Calu3 (cell line): ENCODE data around the gene TPK1. TPM values are rescaled to one million over a fixed set of nuclear protein-coding genes. Genes with fewer than 3 reads are reported as not detected.

ENCODE experiments used
- BruUV-seq: library from RNA; stranded (reverse); fragments of 400-500 nt; replicated peaks from 2 replicates; lab custom pipeline; 2021; lab: Mats Ljungman, UMichigan
- CTCF ChIA-PET: fragments of 300-600 bp; sonication (Branson Sonifier 250); formaldehyde crosslinking; loops from one replicate; lab custom pipeline; 2022; ENCODE audit warnings: antibody characterized with exemption; lab: Charles Lee
- DNase-seq: peaks from one replicate; pipeline ENCODE4 v3.0.0; 2022
- H3K27ac Mint-ChIP-seq: one replicate; pipeline ENCODE4 v1.8.0; 2022; ENCODE audit warnings: mixed read lengths; ENCODE audit not compliant: unreplicated experiment
- H3K27me3 Mint-ChIP-seq: one replicate; pipeline ENCODE4 v1.8.0; 2022; ENCODE audit warnings: mixed read lengths; ENCODE audit not compliant: unreplicated experiment
- H3K36me3 Mint-ChIP-seq: one replicate; pipeline ENCODE4 v1.8.0; 2022; ENCODE audit warnings: mild to moderate bottlenecking, moderate library complexity, mixed read lengths; ENCODE audit not compliant: insufficient read depth, unreplicated experiment
- H3K4me1 Mint-ChIP-seq: one replicate; pipeline ENCODE4 v1.8.0; 2022; ENCODE audit warnings: mild to moderate bottlenecking, low read depth, mixed read lengths; ENCODE audit not compliant: unreplicated experiment
- H3K4me3 Mint-ChIP-seq: one replicate; pipeline ENCODE4 v1.8.0; 2022; ENCODE audit warnings: mild to moderate bottlenecking, low read depth, moderate library complexity, mixed read lengths; ENCODE audit not compliant: unreplicated experiment
- H3K9me3 Mint-ChIP-seq: one replicate; pipeline ENCODE4 v1.8.0; 2022; ENCODE audit warnings: low read depth, mixed read lengths; ENCODE audit not compliant: unreplicated experiment
- CTCF ChIP-seq: fragments of 200-600 bp; IDR thresholded peaks from one replicate; pipeline ENCODE4 v1.8.0; 2022; ENCODE audit warnings: antibody characterized with exemption; ENCODE audit not compliant: unreplicated experiment
- intact Hi-C: fragments of 100-400 bp; cut with micrococcal nuclease; formaldehyde crosslinking; loops from one replicate; pipeline ENCODE4 v1.10.0; 2022; ENCODE audit not compliant: unreplicated experiment
- total RNA-seq: library from RNA; stranded (reverse); gene quantifications from 2 replicates; pipeline ENCODE4 v1.2.3, GENCODE V29; 2022

Gene TPK1
- total RNA-seq, 1 experiment from 2014 or later, result 13.2 TPM

- Mint-ChIP-seq H3K27ac (no peak overlapping the region), H3K36me3 (no peaks in the 10 kb centered on the region), H3K4me1 (no peaks in the 10 kb centered on the region), H3K4me3 (no peak overlapping the region), H3K9me3 (no peaks in the 10 kb centered on the region), H3K27me3 (no peaks in the 10 kb centered on the region)
- no peak for TF ChIP-seq CTCF
- DNase-seq, result no peak
- BruUV-seq, result no TSS peak
- CTCF ChIA-PET, result no interaction called here
- intact Hi-C loops, result no loop called here
Measured at GRCh38 chr7:144548556-144548955, 287.3 kb downstream of the TPK1 start.

DNA sequence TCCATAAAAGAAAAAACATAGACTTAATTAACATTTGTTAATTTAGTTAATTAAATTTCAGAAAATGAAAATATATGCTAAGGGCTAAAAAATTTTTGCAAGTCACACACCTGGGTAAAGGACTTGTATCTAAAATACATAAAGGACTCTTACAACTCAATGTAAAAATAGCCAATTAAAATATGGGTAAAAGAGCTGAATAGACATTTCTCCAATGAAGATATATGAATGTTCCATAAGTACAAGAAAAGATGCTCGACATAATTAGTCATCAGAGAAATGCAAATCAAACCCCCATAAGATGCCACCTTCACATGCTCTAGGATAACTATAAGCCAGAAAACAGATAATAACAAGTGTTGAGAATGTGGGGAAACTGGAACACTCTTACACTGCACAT is 288.0 kb downstream of the TPK1 start:
- TF ChIP-seq CTCF, result no peak
- Mint-ChIP-seq H3K9me3 (no peaks in the 10 kb centered on the region), H3K36me3 (no peaks in the 10 kb centered on the region), H3K4me1 (no peaks in the 10 kb centered on the region), H3K27ac (no peak overlapping the region), H3K4me3 (no peak overlapping the region), H3K27me3 (no peaks in the 10 kb centered on the region)
- CTCF ChIA-PET, result no interaction called here
- BruUV-seq, result no TSS peak
- no peak for DNase-seq
- intact Hi-C loops, result no loop called here

- CTCF ChIA-PET, result no interaction called here
- no peak for TF ChIP-seq CTCF
- DNase-seq, result no peak
- H3K4me3 Mint-ChIP-seq, result no peak overlapping the region
- H3K27me3 Mint-ChIP-seq, result no peaks in the 10 kb centered on the region
- H3K9me3 Mint-ChIP-seq, result no peaks in the 10 kb centered on the region
- no peak overlapping the region for H3K27ac Mint-ChIP-seq
- H3K4me1 Mint-ChIP-seq, result no peaks in the 10 kb centered on the region
- intact Hi-C loops, result no loop called here
- no TSS peak for BruUV-seq
- no peaks in the 10 kb centered on the region for H3K36me3 Mint-ChIP-seq
Measured at GRCh38 chr7:144546782-144547181, 289.1 kb downstream of the TPK1 start.

DNA sequence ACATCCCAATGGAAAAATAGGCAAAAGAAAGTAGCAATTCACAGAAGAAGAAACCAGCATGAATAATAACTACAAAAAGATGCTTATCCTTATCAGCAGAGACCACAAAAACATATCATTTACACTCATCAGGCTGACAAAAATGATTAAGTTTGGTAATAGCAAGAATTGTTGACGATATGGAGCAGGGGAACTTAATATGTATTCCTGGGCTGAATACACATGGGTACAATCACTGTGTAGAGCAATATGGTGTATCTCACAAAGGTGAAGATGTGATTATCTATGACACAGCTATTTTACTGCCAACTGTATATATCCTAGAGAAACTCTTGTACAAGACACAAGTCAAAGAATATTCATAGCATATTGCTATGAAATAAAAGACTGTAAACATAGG is 290.5 kb downstream of the TPK1 start:
- Mint-ChIP-seq H3K4me3 (no peak overlapping the region), H3K9me3 (no peaks in the 10 kb centered on the region), H3K27ac (no peak overlapping the region), H3K4me1 (no peaks in the 10 kb centered on the region), H3K27me3 (no peaks in the 10 kb centered on the region), H3K36me3 (no peaks in the 10 kb centered on the region)
- TF ChIP-seq CTCF, result no peak
- CTCF ChIA-PET, result no interaction called here
- intact Hi-C loops, result no loop called here
- no peak for DNase-seq
- BruUV-seq, result no TSS peak
